HG03175 (cell line): Measurements from ENCODE around the gene ADGRV1.
"Not testable (repeated sequence)": the region's sequence is repeated elsewhere in the genome, so short reads cannot be mapped to it uniquely, and the experiment has no call there.

Experiments used
- ATAC-seq: cut with Tn5 transposase; IDR thresholded peaks from one replicate; pipeline ENCODE4 v1.9.1; 2021; ENCODE audit warnings: mild to moderate bottlenecking, moderate library complexity; ENCODE audit not compliant: unreplicated experiment

Gene ADGRV1

DNA sequence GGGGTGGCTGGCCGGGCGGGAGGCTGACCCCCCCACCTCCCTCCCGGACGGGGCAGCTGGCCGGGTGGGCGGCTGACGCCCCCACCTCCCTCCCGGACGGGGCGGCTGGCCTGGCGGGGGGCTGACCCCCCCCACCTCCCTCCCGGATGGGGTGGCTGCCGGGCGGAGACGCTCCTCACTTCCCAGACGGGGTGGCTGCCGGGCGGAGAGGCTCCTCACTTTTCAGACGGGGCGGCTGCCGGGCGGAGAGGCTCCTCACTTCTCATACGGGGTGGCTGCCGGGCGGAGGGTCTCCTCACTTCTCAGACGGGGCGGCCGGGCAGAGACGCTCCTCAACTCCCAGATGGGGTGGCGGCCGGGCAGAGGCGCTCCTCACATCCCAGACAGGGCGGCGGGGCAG, 37.2 kb downstream of the ADGRV1 start:
- ATAC-seq = not testable (repeated sequence)

DNA sequence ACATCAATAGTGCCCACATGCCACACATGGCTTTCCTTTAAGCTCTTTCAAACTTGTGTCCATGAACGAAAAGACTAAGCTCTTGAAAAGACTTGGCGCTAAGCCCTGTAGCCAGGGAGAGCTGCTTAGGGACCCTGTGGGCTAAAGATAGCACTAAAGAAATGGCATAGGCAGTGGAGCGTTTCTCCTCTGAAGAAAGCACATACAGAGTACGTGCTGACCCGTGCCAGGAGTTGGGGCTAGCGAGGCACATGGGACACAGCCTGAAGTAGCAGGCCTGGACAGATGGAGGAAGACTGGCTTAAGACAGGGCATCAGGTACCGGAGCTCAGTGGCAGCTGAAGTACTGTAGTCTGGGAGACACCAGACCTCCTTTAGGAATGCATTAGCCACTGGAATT, 39.7 kb downstream of the ADGRV1 start:
- no peak for ATAC-seq

DNA sequence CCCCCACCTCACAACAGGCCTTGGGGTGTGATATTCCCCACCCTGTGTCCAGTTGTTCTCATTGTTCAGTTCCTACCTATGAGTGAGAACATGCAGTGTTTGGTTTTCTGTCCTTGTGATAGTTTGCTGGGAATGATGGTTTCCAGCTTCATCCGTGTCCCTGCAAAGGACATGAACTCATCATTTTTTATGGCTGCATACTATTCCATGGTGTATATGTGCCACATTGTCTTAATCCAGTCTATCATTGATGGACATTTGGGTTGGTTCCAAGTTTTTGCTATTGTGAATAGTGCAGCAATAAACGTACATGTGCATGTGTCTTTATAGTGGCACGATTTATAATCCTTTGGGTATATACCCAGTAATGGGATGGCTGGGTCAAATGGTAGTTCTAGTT, 41.7 kb downstream of the ADGRV1 start:
- not testable (repeated sequence) for ATAC-seq

- ATAC-seq = no peak
These were observed 42.9 kb downstream of the ADGRV1 start for GRCh38 chr5:90601468-90601867.

GRCh38 chr5:90602681-90603080, 44.1 kb downstream of the ADGRV1 start:
- ATAC-seq = peak; percentile 59

DNA sequence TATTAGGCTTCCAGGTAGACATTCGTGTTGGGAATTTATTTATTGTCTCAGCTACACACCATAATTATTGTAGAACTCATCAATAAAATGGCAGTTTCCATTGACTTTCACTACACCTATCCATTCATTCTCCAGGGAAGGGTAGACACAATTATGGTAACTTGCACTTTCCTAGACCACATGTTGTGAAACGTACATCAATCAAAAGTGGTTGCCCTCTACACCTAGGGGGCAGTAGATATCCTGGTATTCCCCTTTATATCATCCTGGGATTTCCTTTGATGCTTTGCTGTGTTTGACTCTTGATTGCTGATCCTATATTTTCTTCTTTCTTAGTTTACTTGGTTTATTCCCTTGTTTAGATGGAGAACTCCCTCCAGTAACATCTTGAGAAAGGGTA, 47.9 kb downstream of the ADGRV1 start:
- no peak for ATAC-seq

GRCh38 chr5:90612919-90613318, 54.3 kb downstream of the ADGRV1 start:
- peak; percentile 90 for ATAC-seq

DNA sequence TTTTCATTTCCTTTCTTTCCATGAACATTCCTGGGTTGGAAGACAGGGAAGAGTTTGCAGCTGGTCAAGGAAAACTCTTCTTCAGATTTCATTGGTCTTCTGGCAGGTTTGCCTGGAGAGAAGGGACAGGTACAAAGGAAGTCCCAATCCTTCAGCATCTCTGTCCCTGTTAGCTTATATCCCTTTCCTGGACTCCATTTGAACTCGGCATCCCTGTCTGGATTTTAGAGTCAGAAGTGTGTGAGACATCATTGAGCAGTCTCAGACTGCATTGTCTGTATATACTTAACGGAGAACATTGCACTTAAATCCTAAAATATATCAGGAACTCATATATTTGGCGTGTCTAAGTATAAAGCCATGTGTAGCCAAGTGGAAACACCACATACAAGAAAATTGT, 54.9 kb downstream of the ADGRV1 start:
- ATAC-seq = peak; percentile 2

- ATAC-seq = no peak
These were observed 55.4 kb downstream of the ADGRV1 start for GRCh38 chr5:90613918-90614504.

GRCh38 chr5:90615355-90615754, 56.8 kb downstream of the ADGRV1 start:
- ATAC-seq = no peak

GRCh38 chr5:90618071-90618470, 59.5 kb downstream of the ADGRV1 start:
- no peak for ATAC-seq

DNA sequence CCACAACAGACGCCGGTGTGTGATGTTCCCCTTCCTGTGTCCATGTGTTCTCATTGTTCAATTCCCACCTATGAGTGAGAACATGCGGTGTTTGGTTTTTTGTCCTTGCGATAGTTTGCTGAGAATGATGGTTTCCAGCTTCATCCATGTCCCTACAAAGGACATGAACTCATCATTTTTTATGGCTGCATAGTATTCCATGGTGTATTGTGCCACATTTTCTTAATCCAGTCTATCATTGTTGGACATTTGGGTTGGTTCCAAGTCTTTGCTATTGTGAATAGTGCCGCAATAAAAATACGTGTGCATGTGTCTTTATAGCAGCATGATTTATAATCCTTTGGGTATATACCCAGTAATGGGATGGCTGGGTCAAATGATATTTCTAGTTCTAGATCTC, 61.2 kb downstream of the ADGRV1 start:
- ATAC-seq = not testable (repeated sequence)

GRCh38 chr5:90621848-90622247, 63.3 kb downstream of the ADGRV1 start:
- ATAC-seq = no peak

- no peak for ATAC-seq
These were observed 67.9 kb downstream of the ADGRV1 start for GRCh38 chr5:90626493-90626892.

DNA sequence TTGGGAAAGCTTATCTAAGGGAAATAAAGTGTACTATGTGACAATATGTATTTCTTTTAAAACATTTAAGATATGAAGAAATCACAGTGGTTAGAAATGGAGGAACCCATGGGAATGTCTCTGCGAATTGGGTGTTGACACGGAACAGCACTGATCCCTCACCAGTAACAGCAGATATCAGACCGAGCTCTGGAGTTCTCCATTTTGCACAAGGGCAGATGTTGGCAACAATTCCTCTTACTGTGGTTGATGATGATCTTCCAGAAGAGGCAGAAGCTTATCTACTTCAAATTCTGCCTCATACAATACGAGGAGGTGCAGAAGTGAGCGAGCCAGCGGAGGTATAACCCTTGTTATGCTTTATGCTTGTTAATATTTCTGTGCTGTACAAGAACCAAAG, 69.9 kb downstream of the ADGRV1 start:
- no peak for ATAC-seq

DNA sequence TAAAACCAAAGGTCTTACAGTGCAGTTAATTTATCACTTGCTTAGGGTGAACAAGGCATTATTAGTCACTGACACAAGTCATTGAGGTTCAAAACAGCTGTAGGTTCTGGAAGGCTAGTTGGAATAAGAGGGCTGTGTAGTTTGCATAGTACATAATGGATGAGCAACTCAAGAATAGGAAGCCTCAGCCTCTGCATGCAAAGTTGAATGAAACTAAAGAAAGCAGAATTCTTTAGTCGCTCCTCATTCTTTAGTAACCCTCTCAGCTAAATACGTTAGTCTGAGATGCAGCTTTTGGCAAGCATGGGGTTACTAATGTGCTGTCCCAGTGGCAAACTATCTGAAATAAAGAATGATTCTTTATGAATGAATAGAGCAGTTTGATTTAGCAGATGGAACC, 74.2 kb downstream of the ADGRV1 start:
- ATAC-seq = no peak

GRCh38 chr5:90636948-90637347, 78.4 kb downstream of the ADGRV1 start:
- no peak for ATAC-seq

DNA sequence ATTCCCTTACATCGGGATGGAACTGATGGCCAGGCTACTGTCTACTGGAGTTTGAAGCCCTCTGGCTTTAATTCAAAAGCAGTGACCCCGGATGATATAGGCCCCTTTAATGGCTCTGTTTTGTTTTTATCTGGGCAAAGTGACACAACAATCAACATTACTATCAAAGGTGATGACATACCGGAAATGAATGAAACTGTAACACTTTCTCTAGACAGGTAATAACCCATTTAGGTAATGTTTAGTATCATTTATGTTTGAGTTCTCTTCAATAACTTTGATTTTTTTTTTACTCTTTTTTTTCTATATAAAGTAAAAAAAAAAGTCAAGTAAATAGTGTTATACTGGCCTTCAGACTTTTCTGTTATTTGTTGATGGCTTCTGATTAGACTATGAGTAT, 79.1 kb downstream of the ADGRV1 start:
- ATAC-seq = no peak

DNA sequence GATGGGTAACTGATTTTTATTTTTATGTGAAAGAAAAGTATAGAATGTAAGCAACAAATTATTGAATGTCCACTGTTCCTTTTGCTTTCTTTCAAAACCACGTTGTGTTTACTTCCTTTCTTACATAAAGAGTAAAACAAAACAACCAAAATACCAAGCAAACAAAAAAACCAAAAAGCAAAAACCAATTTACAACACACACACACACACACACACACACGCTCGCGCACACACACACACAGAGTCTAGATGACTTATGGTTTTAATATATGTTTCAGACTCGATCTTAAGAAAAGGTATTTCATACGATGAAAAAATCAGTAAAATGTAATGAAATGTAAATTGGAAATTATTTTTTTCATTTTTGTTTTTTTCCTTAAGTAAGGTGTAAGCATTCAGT, 80.3 kb downstream of the ADGRV1 start:
- ATAC-seq = no peak

- ATAC-seq = no peak
These were observed 82.0 kb downstream of the ADGRV1 start for GRCh38 chr5:90640484-90641059.

GRCh38 chr5:90641528-90641927, 82.9 kb downstream of the ADGRV1 start:
- no peak for ATAC-seq

GRCh38 chr5:90642706-90643229, 84.2 kb downstream of the ADGRV1 start:
- no peak for ATAC-seq

DNA sequence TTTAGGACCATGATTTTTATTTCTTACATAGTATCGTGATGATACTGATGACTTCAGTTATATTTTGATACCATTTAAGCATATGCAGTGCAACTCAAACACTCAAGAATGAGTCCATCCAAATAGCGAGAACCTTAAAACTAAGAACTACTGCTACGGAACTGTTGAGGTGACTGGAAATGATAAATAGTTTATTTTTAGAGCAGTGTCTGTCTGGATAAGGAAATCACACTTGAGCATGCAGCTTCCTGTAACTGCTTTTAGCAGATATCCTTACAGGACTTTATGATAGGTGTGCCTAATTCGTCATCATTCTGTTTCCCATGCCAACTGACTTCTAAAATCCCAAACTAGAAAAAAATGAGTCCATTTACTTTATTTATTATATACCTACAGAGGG, 85.5 kb downstream of the ADGRV1 start:
- no peak for ATAC-seq
